A549 (cell line): ENCODE data around the gene PTPRH. TPM values are rescaled to one million over a fixed set of nuclear protein-coding genes. Genes with fewer than 3 reads are reported as not detected.
A peak's percentile ranks its signal among the peaks of the same experiment; 100 is the strongest.

ENCODE experiments used
- ATAC-seq, 2 experiments: fragments of 200-7000 bp in 1 of 2; fragments of >200 bp in 1 of 2; cut with Nextera tagmentation in 1 of 2; cut with Tn5 transposase in 1 of 2; 3 replicates each; pipeline versions ENCODE4 v1.8.0 to v1.9.1; 2018 to 2020; ENCODE audit warnings: mild to moderate bottlenecking in 1 of 2, moderate library complexity in 1 of 2
- CTCF ChIA-PET: fragments of 300-600 bp; sonication (Branson Sonifier 250); formaldehyde crosslinking; extraction: SDS; loops from one replicate; lab custom pipeline; 2021; ENCODE audit warnings: antibody characterized with exemption, inconsistent platforms; lab: Yijun Ruan, JAX
- POLR2A ChIA-PET: fragments of 350-600 bp; formaldehyde crosslinking; extraction: SDS; loops from one replicate; lab custom pipeline; 2021; ENCODE audit warnings: antibody characterized with exemption, inconsistent platforms; lab: Yijun Ruan, JAX
- DNase-seq, 2 experiments: peaks; one replicate each; pipeline versions ENCODE4 v3.0.0 to v3.0.0-alpha.2; 2011 to 2016; ENCODE audit warnings: low read depth in 1 of 2, low spot score in 1 of 2
- FAIRE-seq: peaks from 2 replicates; lab custom pipeline; 2011; peaks lifted over from hg19 to GRCh38; lab: Jason Lieb, UNC
- H3K27ac ChIP-seq, 2 experiments: fragments of >200 bp; sonication (Bioruptor Twin); formaldehyde crosslinking; 3 replicates each; pipeline ENCODE4 v1.5.1; 2016 to 2017
- H3K4me1 ChIP-seq: fragments of >200 bp; sonication (Bioruptor Twin); formaldehyde crosslinking; 3 replicates; pipeline ENCODE4 v1.6.1; 2016
- H3K4me2 ChIP-seq: fragments of >200 bp; sonication (Bioruptor Twin); formaldehyde crosslinking; 3 replicates; pipeline ENCODE4 v1.6.1; 2016
- H3K4me3 ChIP-seq: fragments of >200 bp; sonication (Bioruptor Twin); formaldehyde crosslinking; 3 replicates; pipeline ENCODE4 v1.5.1; 2016
- H3K9me3 ChIP-seq: fragments of >200 bp; sonication (Bioruptor Twin); formaldehyde crosslinking; 3 replicates; pipeline ENCODE4 v1.6.1; 2016
- ATOH8 ChIP-seq: fragments of 250-450 bp; sonication (Bioruptor Pico); IDR thresholded peaks from 2 replicates; pipeline ENCODE4 v1.5.0; 2020; ENCODE audit warnings: low read depth, mild to moderate bottlenecking, moderate library complexity
- CHD4 ChIP-seq: fragments of 200-600 bp; sonication (generic); IDR thresholded peaks from 2 replicates; pipeline ENCODE4 v1.6.1; 2016; ENCODE audit warnings: antibody characterized with exemption, mild to moderate bottlenecking, borderline replicate concordance
- FOSL2 ChIP-seq, 2 experiments: fragments of 450-650 bp in 1 of 2; fragments of >200 bp in 1 of 2; sonication (Bioruptor Twin) in 1 of 2; formaldehyde crosslinking; IDR thresholded peaks; 2 replicates each; pipeline versions ENCODE4 v1.5.0 to v1.6.1; 2016 to 2020; ENCODE audit warnings: mild to moderate bottlenecking in 1 of 2, moderate library complexity in 1 of 2
- FOXS1 ChIP-seq: fragments of 250-450 bp; sonication (Bioruptor Pico); IDR thresholded peaks from 2 replicates; pipeline ENCODE4 v1.5.0; 2020; ENCODE audit warnings: mild to moderate bottlenecking, moderate library complexity
- HDAC2 ChIP-seq: fragments of 200-600 bp; sonication (generic); IDR thresholded peaks from 2 replicates; pipeline ENCODE4 v1.6.1; 2016
- HEYL ChIP-seq: fragments of 250-450 bp; sonication (Bioruptor Pico); IDR thresholded peaks from 2 replicates; pipeline ENCODE4 v1.8.0; 2021; ENCODE audit warnings: mild to moderate bottlenecking, moderate library complexity
- PBX3 ChIP-seq: IDR thresholded peaks from 2 replicates; pipeline ENCODE4 v1.6.1; 2012
- PHF8 ChIP-seq: fragments of 200-600 bp; sonication (generic); IDR thresholded peaks from 2 replicates; pipeline ENCODE4 v1.6.1; 2016; ENCODE audit warnings: low read depth, mild to moderate bottlenecking, antibody characterized with exemption, moderate library complexity, borderline replicate concordance
- REST ChIP-seq: fragments of 200-600 bp; sonication (generic); IDR thresholded peaks from 2 replicates; pipeline ENCODE4 v1.6.1; 2016; ENCODE audit warnings: antibody characterized with exemption, mild to moderate bottlenecking, moderate library complexity
- WGBS: methylation state at CpG from one replicate; pipeline ENCODE4 v1.1.6; 2017; ENCODE audit errors: missing lambda C conversion rate; 5-methylcytosine and 5-hydroxymethylcytosine counted together
- polyA plus RNA-seq, 4 experiments: library from polyadenylated mRNA; depleted of rRNA in 3 of 4; stranded (reverse); fragments of >200 nt; fragmentation: RNase III in 1 of 4; extraction: RNeasy Plus Mini Kit Qiagen cat#74134 plus additional on column Dnase treatment in 1 of 4; gene quantifications; 2 replicates in 3 of 4; 3 replicates in 1 of 4; pipeline ENCODE4 v1.2.3, GENCODE V29; 2011 to 2017
- TF ChIP-seq, protein P1 (sequence below): fragments of >200 bp; sonication (Bioruptor Twin); formaldehyde crosslinking; IDR thresholded peaks from 2 replicates; pipeline ENCODE4 v1.6.1; 2016
- TF ChIP-seq, protein P2 (sequence below): fragments of 150-350 bp; IDR thresholded peaks from 2 replicates; pipeline ENCODE4 v1.6.1; 2014; ENCODE audit warnings: low read depth, mild to moderate bottlenecking, low read length

The PTPRH gene
- polyA plus RNA-seq, 2 of the 4 experiments (the other 2 are of a cell fraction) = 1.6 to 4.2 TPM

DNA sequence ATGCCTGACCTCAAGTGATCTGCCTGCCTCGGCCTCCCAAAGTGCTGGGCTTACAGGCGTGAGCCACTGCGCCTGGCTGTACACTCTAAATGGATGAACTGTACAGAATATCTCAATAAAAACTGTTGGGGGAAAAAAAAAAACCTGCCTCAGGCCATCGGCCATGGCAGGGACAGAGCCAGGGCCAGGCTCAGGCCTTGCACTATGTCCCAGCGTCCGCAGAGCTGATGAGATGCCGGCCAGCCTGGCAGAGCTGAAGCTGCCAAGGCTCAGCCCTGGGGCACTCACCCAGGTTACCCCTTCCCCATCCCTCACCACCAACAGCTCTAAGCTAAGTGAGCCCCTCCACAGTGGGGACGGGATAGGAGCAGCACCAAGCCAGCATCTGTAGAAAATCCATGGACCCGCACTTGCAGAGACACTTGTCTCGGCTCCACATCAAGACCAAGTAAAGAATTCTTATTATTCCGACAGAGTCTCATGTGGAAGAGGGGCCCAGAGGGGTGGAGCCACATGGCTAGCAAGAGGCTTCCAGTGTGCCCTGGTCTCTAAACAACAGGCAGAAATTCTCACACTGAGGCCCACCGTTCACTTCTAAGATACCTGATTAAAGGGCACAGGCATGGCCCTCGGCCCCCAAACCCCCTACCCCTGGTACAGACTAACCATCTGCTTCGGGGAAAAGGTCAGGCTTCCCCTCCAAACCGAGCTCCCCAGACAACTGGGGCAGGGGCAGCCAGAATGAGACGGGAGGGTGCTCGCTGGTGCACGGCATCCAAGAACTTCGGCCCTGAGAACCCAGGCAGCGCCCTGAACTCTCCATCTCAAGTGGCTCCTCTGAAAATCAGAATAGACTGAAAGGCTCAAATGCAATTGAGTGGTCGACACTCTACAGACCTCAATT lies 43.7 kb upstream of the PTPRH start:
- no peak for DNase-seq
- 92% methylated on average over 21 of the region's 21 CpGs for WGBS
- no peak for ATAC-seq
- Histone ChIP-seq H3K27ac (no peak overlapping the region; a peak in 1 of 6 replicates), H3K4me1 (peaks cover 41% of the 10 kb centered on the region), H3K4me2 (no peak overlapping the region), H3K4me3 (no peak overlapping the region), H3K9me3 (no peaks in the 10 kb centered on the region)
- ChIA-PET CTCF (interaction anchor here (0.6 to 3.8 kb wide), 7 partner anchors 11 to 165 kb away, joined by 3 to 17 read pairs (median 4); no protein-coding TSS in a partner anchor), POLR2A (no interaction called here)
- TF ChIP-seq, protein P1, sequence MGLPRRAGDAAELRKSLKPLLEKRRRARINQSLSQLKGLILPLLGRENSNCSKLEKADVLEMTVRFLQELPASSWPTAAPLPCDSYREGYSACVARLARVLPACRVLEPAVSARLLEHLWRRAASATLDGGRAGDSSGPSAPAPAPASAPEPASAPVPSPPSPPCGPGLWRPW = no peak
- TF ChIP-seq CHD4 (no peak), PBX3 (no peak; the same call in 1 of the 2 replicates), HDAC2 (no peak), HEYL (CRISPR knock-in tag) (no peak), PHF8 (no peak), REST (no peak), FOXS1 (no peak)
- TF ChIP-seq, protein P2, sequence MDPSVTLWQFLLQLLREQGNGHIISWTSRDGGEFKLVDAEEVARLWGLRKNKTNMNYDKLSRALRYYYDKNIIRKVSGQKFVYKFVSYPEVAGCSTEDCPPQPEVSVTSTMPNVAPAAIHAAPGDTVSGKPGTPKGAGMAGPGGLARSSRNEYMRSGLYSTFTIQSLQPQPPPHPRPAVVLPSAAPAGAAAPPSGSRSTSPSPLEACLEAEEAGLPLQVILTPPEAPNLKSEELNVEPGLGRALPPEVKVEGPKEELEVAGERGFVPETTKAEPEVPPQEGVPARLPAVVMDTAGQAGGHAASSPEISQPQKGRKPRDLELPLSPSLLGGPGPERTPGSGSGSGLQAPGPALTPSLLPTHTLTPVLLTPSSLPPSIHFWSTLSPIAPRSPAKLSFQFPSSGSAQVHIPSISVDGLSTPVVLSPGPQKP = no peak
- FAIRE-seq = no peak

- TF ChIP-seq ATOH8 (CRISPR knock-in tag) (no peak), FOSL2 (IDR thresholded peaks at IDR 0.05) (no peak), FOSL2 (CRISPR knock-in tag; IDR thresholded peaks at IDR 0.05) (peak; percentile 31; the same call in 1 of the 2 replicates)
- ATAC-seq (no peak), FAIRE-seq (no peak), DNase-seq (no peak)
- 88% methylated on average over 19 of the region's 19 CpGs for WGBS
- no peak overlapping the region for H3K4me2 ChIP-seq
- H3K4me1 ChIP-seq = peaks cover 39% of the 10 kb centered on the region
- CTCF ChIA-PET = interaction anchor here (0.7 to 1.6 kb wide), 7 partner anchors 9 to 313 kb away, joined by 3 to 6 read pairs (median 3); partner anchors contain the start of gene TMEM238
- no peaks in the 10 kb centered on the region for H3K9me3 ChIP-seq
- H3K27ac ChIP-seq = no peak overlapping the region
- POLR2A ChIA-PET = interaction anchor here (0.6 kb wide), 1 partner anchor 183 kb away, joined by 6 read pairs; no protein-coding TSS in a partner anchor
- no peak overlapping the region for H3K4me3 ChIP-seq
These were observed 42.2 kb upstream of the PTPRH start for GRCh38 chr19:55251341-55252081.
